Tongue (tissue), 2 donors: ENCODE data around the gene SFXN1. TPM values are rescaled to one million over a fixed set of nuclear protein-coding genes. Genes with fewer than 3 reads are reported as not detected.

Experiments used
- DNase-seq: peaks from one replicate; pipeline ENCODE4 v3.0.0-alpha.2; 2015
- total RNA-seq: library from RNA; depleted of rRNA; stranded (reverse); fragments of >200 nt; gene quantifications from one replicate; pipeline ENCODE4 v1.2.3, GENCODE V29; 2014

The SFXN1 gene
- total RNA-seq, 1 donor from 2014 or later: 38.5 TPM

GRCh38 chr5:175575301-175575700 is 96.9 kb downstream of the SFXN1 start:
- DNase-seq: no peak

GRCh38 chr5:175576096-175576495 is 97.7 kb downstream of the SFXN1 start:
- no peak for DNase-seq

- no peak for DNase-seq
These were observed 98.2 kb downstream of the SFXN1 start for GRCh38 chr5:175576591-175576990.

Other genes with a start within 250 kb of the SFXN1 start
- 0.21 TPM for gene DRD1, start 34.4 kb upstream of the SFXN1 start, total RNA-seq
- 1.7 TPM for gene HRH2, start 179.5 kb downstream of the SFXN1 start, total RNA-seq